ENCODE measurements around the gene CCDC51.

- TF ChIP-seq POLR2A (IDR thresholded peaks at IDR 0.05; ENCODE audit: low read depth, low read length), result no peak
- TF ChIP-seq POLR2AphosphoS5 (IDR thresholded peaks at IDR 0.05; ENCODE audit: low read depth, low read length), result no peak
These were observed 22.3 kb downstream of the CCDC51 start for GRCh38 chr3:48417529-48418108.
